Suprapubic skin (tissue), 3 donors: ENCODE measurements around the gene AK1.

Experiments used
- CTCF ChIP-seq, 2 donors: fragments of 200-600 bp in 1 of 2; fragments of 450-650 bp in 1 of 2; sonication (generic) in 1 of 2; IDR thresholded peaks; one replicate each; pipeline ENCODE4 v1.5.1; 2016 to 2019; ENCODE audit warnings: antibody characterized with exemption in 2 of 2, mild to moderate bottlenecking in 1 of 2, moderate library complexity in 1 of 2
- POLR2A ChIP-seq, 2 donors: fragments of 450-650 bp; IDR thresholded peaks; one replicate each; pipeline ENCODE4 v1.6.1; 2017; ENCODE audit warnings: antibody characterized with exemption in 2 of 2, mild to moderate bottlenecking in 2 of 2, moderate library complexity in 2 of 2

DNA sequence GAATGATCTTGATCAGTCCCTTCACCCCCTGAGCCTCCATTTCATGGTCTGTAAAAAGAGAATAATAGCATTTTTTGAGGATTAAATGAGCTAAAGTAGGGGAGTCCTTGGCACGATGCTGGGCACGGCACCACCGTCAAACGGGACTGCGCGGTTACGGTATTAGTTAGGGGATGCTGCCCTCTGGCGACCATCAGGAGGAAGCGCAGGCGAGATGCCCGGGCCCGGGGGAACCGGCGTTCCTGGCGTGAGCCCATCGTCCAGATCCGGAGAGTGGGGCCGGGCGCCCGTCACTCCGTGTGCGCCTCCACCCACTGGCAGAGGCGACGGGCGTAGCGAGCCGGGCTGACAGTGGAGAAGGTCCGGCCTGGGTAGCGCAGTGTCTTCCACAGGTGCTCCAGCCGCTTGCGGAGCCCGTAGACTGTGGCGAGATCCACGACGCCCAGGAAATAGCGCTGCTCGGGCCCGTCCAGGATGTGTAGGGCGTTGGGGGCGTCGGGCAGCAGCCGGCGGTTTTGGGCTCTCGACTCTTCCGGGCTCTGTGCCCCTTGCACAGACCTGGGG, 44.2 kb upstream of the AK1 start:
- TF ChIP-seq CTCF (IDR thresholded peaks at IDR 0.05) (peak; percentile 92 to 94), POLR2A (IDR thresholded peaks at IDR 0.05) (no peak)
